K562 (cell line): Measurements from ENCODE around the gene CUL1. TPM values are rescaled to one million over a fixed set of nuclear protein-coding genes. Genes with fewer than 3 reads are reported as not detected.

Experiments
- ATAC-seq: fragments of 200-7000 bp; cut with Tn5 transposase; 3 replicates; pipeline ENCODE4 v1.9.1; 2020; ENCODE audit warnings: moderate library complexity
- BruUV-seq: library from RNA; stranded (reverse); fragments of 400-500 nt; replicated peaks from 2 replicates; lab custom pipeline; 2021; lab: Mats Ljungman, UMichigan
- CTCF ChIA-PET: fragments of 300-600 bp; formaldehyde crosslinking; extraction: SDS; loops from one replicate; lab custom pipeline; 2021; ENCODE audit warnings: low intra/inter-chr PET ratio; lab: Yijun Ruan, JAX
- POLR2A ChIA-PET: fragments of 300-600, 350-650 bp; sonication (Branson Sonifier 250); formaldehyde crosslinking; extraction: SDS; loops from one replicate; lab custom pipeline; 2021; ENCODE audit warnings: antibody characterized with exemption, inconsistent platforms; lab: Yijun Ruan, JAX
- DNase-seq, 4 experiments: peaks; one replicate each; pipeline versions ENCODE4 v3.0.0 to v3.0.0-alpha.2; 2011 to 2018; ENCODE audit warnings: low spot score in 3 of 4, mixed read lengths in 3 of 4; ENCODE audit errors: extremely low read depth in 1 of 4
- FAIRE-seq: peaks from 2 replicates; lab custom pipeline; 2011; peaks lifted over from hg19 to GRCh38; lab: Jason Lieb, UNC
- H2AFZ ChIP-seq: 2 replicates; pipeline ENCODE4 v1.6.0; 2011; ENCODE audit warnings: low read depth, low read length, control low read depth, inconsistent platforms
- H3K27ac ChIP-seq: fragments of 200-600 bp; 3 replicates; pipeline ENCODE4 v1.8.0; 2011; ENCODE audit warnings: low read depth, mild to moderate bottlenecking, control low read depth, inconsistent platforms, low read length, moderate library complexity, mixed read lengths; ENCODE audit errors: extremely low read depth
- H3K27me3 ChIP-seq, 2 experiments: fragments of 300-600 bp in 1 of 2; 2 replicates in 1 of 2; 3 replicates in 1 of 2; pipeline versions ENCODE4 v1.6.0 to v1.8.0; 2011; ENCODE audit warnings: inconsistent platforms in 2 of 2, low read length in 2 of 2, mild to moderate bottlenecking in 1 of 2, mixed read lengths in 1 of 2, moderate library complexity in 1 of 2; ENCODE audit not compliant: control insufficient read depth in 2 of 2, insufficient read depth in 2 of 2
- H3K36me3 ChIP-seq: fragments of 300-600 bp; 3 replicates; pipeline ENCODE4 v1.8.0; 2011; ENCODE audit warnings: mild to moderate bottlenecking, low read length, inconsistent platforms; ENCODE audit not compliant: control insufficient read depth, insufficient read depth
- H3K4me1 ChIP-seq, 2 experiments: fragments of 200-600 bp in 1 of 2; replicated peaks in 1 of 2; 2 replicates in 1 of 2; 3 replicates in 1 of 2; pipeline versions ENCODE4 v1.5.1 to v1.8.0; 2011; ENCODE audit warnings: inconsistent platforms in 2 of 2, low read length in 2 of 2, mild to moderate bottlenecking in 1 of 2, mixed read lengths in 1 of 2, moderate library complexity in 1 of 2; ENCODE audit not compliant: control insufficient read depth in 2 of 2, insufficient read depth in 2 of 2
- H3K4me2 ChIP-seq: 2 replicates; pipeline ENCODE4 v1.6.1; 2011; ENCODE audit warnings: low read length, control low read depth, inconsistent platforms, mixed read lengths; ENCODE audit not compliant: insufficient read depth
- H3K4me3 ChIP-seq: fragments of 200-600 bp; sonication (generic), shearing (Covaris generic); 2 replicates; pipeline ENCODE4 v1.5.1; 2016; ENCODE audit warnings: control low read depth, inconsistent platforms
- H3K79me2 ChIP-seq: fragments of 200-600 bp; 3 replicates; pipeline ENCODE4 v1.8.0; 2011; ENCODE audit warnings: low read length, inconsistent platforms; ENCODE audit not compliant: control insufficient read depth, insufficient read depth
- H3K9ac ChIP-seq, 2 experiments: 2 replicates each; pipeline versions ENCODE4 v1.6.0 to v1.6.1; 2011; ENCODE audit warnings: low read depth in 2 of 2, low read length in 2 of 2, control low read depth in 1 of 2, inconsistent platforms in 1 of 2, mild to moderate bottlenecking in 1 of 2, mixed read lengths in 1 of 2; ENCODE audit not compliant: insufficient read depth in 1 of 2
- H3K9me1 ChIP-seq: one replicate; pipeline ENCODE4 v1.6.0; 2011; ENCODE audit warnings: inconsistent platforms, mild to moderate bottlenecking, low read length, moderate library complexity; ENCODE audit not compliant: control insufficient read depth, insufficient read depth
- H3K9me3 ChIP-seq: replicated peaks from 2 replicates; pipeline ENCODE4 v1.5.1; 2011; ENCODE audit warnings: low read depth, low read length, inconsistent platforms; ENCODE audit not compliant: control insufficient read depth, insufficient read depth
- H4K20me1 ChIP-seq: replicated peaks from 2 replicates; pipeline ENCODE4 v1.6.1; 2011; ENCODE audit warnings: low read length, inconsistent platforms, mixed read lengths; ENCODE audit not compliant: control insufficient read depth, insufficient read depth
- ARID1B ChIP-seq: fragments of 450-650 bp; IDR thresholded peaks from 2 replicates; pipeline ENCODE4 v1.6.1; 2016; ENCODE audit warnings: antibody characterized with exemption, mild to moderate bottlenecking, inconsistent platforms
- CBFA2T2 ChIP-seq: fragments of 450-650 bp; conservative IDR thresholded peaks from 2 replicates; pipeline ENCODE4 v1.6.1; 2017; ENCODE audit warnings: mild to moderate bottlenecking
- CEBPB ChIP-seq: fragments of 450-650 bp; IDR thresholded peaks from 2 replicates; pipeline ENCODE4 v1.6.1; 2016; ENCODE audit warnings: missing genetic modification characterization, missing compliant biosample characterization
- DEAF1 ChIP-seq: fragments of 450-650 bp; formaldehyde crosslinking; IDR thresholded peaks from 2 replicates; pipeline ENCODE4 v1.4.0; 2020; ENCODE audit warnings: mild to moderate bottlenecking, moderate library complexity
- FUS ChIP-seq: fragments of 200-400 bp; formaldehyde crosslinking; optimal IDR thresholded peaks from 2 replicates; pipeline ENCODE3; 2017; ENCODE audit warnings: low read depth, low read length
- HMBOX1 ChIP-seq: sonication (generic); IDR thresholded peaks from 2 replicates; pipeline ENCODE4 v1.6.1; 2016
- MTF1 ChIP-seq: fragments of 250-450 bp; sonication (Bioruptor Pico); IDR thresholded peaks from 2 replicates; pipeline ENCODE4 v1.9.0; 2021; ENCODE audit warnings: moderate library complexity, mild to moderate bottlenecking, inconsistent platforms, borderline replicate concordance
- POLR2AphosphoS5 ChIP-seq: IDR thresholded peaks from 2 replicates; pipeline ENCODE4 v1.6.1; 2011; ENCODE audit warnings: mild to moderate bottlenecking, low read depth, low read length, moderate library complexity; ENCODE audit not compliant: control insufficient read depth, insufficient read depth
- RBBP5 ChIP-seq: fragments of 200-600 bp; sonication (generic); IDR thresholded peaks from 2 replicates; pipeline ENCODE4 v1.6.1; 2012; ENCODE audit warnings: borderline replicate concordance, mild to moderate bottlenecking, low read length, control low read depth, inconsistent platforms; ENCODE audit not compliant: insufficient read depth, poor library complexity, severe bottlenecking
- SMAD1 ChIP-seq: fragments of 150-350 bp; IDR thresholded peaks from 2 replicates; pipeline ENCODE4 v1.6.1; 2014; ENCODE audit warnings: low read length, low read depth; ENCODE audit not compliant: partially characterized antibody
- TAL1 ChIP-seq: fragments of 450-650 bp; IDR thresholded peaks from 2 replicates; pipeline ENCODE4 v1.6.1; 2016; ENCODE audit warnings: mild to moderate bottlenecking
- TCF3 ChIP-seq: sonication (generic); formaldehyde crosslinking; IDR thresholded peaks from 2 replicates; pipeline ENCODE4 v1.4.0; 2020; ENCODE audit warnings: mild to moderate bottlenecking, missing genetic modification reagents
- ZBTB33 ChIP-seq: sonication (generic); formaldehyde crosslinking; IDR thresholded peaks from 2 replicates; pipeline ENCODE4 v1.8.1; 2023; ENCODE audit warnings: mild to moderate bottlenecking, missing genetic modification reagents
- ZNF408 ChIP-seq: fragments of 250-450 bp; sonication (Bioruptor Pico); IDR thresholded peaks from 2 replicates; pipeline ENCODE4 v1.4.0; 2020; ENCODE audit warnings: low read depth, mild to moderate bottlenecking, moderate library complexity
- ZNF699 ChIP-seq: fragments of 250-450 bp; sonication (Bioruptor Pico); IDR thresholded peaks from 2 replicates; pipeline ENCODE4 v1.8.0; 2021; ENCODE audit warnings: mild to moderate bottlenecking, moderate library complexity; ENCODE audit not compliant: insufficient replicate concordance
- WGBS: fragments of 100-300 bp; shearing (Covaris generic); methylation state at CpG from one replicate; pipeline ENCODE4 v1.1.6; 2016; ENCODE audit warnings: low coverage, mixed read lengths; ENCODE audit not compliant: insufficient coverage; ENCODE audit errors: missing lambda C conversion rate; 5-methylcytosine and 5-hydroxymethylcytosine counted together
- in situ Hi-C: fragments of 300-500 bp; cut with MboI; formaldehyde crosslinking; loops from 4 replicates; pipeline ENCODE4 v1.15.0; 2018; ENCODE audit warnings: inconsistent platforms, mixed read lengths
- intact Hi-C: fragments of 100-400 bp; cut with micrococcal nuclease; formaldehyde crosslinking; loops from 2 replicates; pipeline ENCODE4 v1.14.2; 2022
- polyA plus RNA-seq, 8 experiments: library from polyadenylated mRNA; depleted of rRNA in 4 of 8; stranded (reverse) in 5 of 8; unstranded in 3 of 8; fragments of >200 nt; fragmentation: Nextera tagmentation in 2 of 8; fragmentation: Illumina TruSeq in 1 of 8; extraction: Ambion mirVana in 2 of 8; extraction: Trizol in 1 of 8; gene quantifications; 2 replicates each; pipeline versions ENCODE4 v1.2.1 to v1.2.3, GENCODE V29; 2011 to 2014; ENCODE audit warnings: inconsistent platforms in 1 of 8, missing spikeins in 1 of 8
- total RNA-seq, 7 experiments: library from RNA; depleted of rRNA in 6 of 7; stranded (reverse); fragments of >200 nt in 6 of 7; fragmentation: Illumina TruSeq in 2 of 7; extraction: Trizol in 2 of 7; gene quantifications; 2 replicates each; pipeline versions ENCODE4 v1.2.1 to v1.2.3, GENCODE V29; 2011 to 2021; ENCODE audit warnings: low replicate concordance in 1 of 7

Gene CUL1
- total and polyA plus RNA-seq, 9 of the 15 experiments (the other 6 are each of a cell fraction or from before 2014, with no cell fraction given), result 31.5 to 107 (median 96.5) TPM

- peaks cover 99% of the 10 kb centered on the region for H3K79me2 ChIP-seq
- no TSS peak for BruUV-seq
- intact Hi-C loops, result no loop called here
- DNase-seq (peak in 1 of 4 experiments; percentile 47), ATAC-seq (peak; percentile 39), FAIRE-seq (peak; percentile 32)
- H3K27me3 ChIP-seq, result no peaks in the 10 kb centered on the region
- ChIA-PET CTCF (no interaction called here), POLR2A (interaction anchor here (0.9 to 2.4 kb wide), 6 partner anchors 10 to 21 kb away, joined by 3 to 22 read pairs (median 4); partner anchors contain the start of gene CUL1)
- H3K9me1 ChIP-seq, result peaks cover 14% of the 10 kb centered on the region
- H3K4me1 ChIP-seq, result peaks cover 10 to 39% of the 10 kb centered on the region in 2 experiments
- H2AFZ ChIP-seq, result no peak overlapping the region
- no peak overlapping the region for H3K4me3 ChIP-seq
- no peaks in the 10 kb centered on the region; the same call in 1 of the 3 replicates for H3K36me3 ChIP-seq
- no peaks in the 10 kb centered on the region for H3K9me3 ChIP-seq
- H4K20me1 ChIP-seq, result peaks cover 59% of the 10 kb centered on the region
- 50% methylated on average over 7 of the region's 7 CpGs for WGBS
- H3K27ac ChIP-seq, result no peak overlapping the region
- in situ Hi-C loops, result no loop called here
- peak overlapping the region in 1 of 2 experiments; percentile 71; a peak in 1 of 4 replicates for H3K9ac ChIP-seq
- peak overlapping the region; percentile 15; the same call in 1 of the 2 replicates for H3K4me2 ChIP-seq
- TF ChIP-seq MTF1 (no peak), ARID1B (peak; percentile 36; the same call in 1 of the 2 replicates), CEBPB (tag) (peak; percentile 46), TAL1 (peak; percentile 30; the same call in 1 of the 2 replicates), DEAF1 (CRISPR knock-in tag) (0 out of 2 replicates have a peak, but pooled peaks have one; percentile 17), SMAD1 (no peak), TCF3 (CRISPR knock-in tag) (peak; percentile 49), ZBTB33 (CRISPR knock-in tag) (peak; percentile 84), RBBP5 (peak; percentile 30), POLR2AphosphoS5 (peak; percentile 34; the same call in 1 of the 2 replicates), HMBOX1 (peak; percentile 78), ZNF699 (CRISPR knock-in tag) (no peak), FUS (no peak), CBFA2T2 (peak; percentile 49), ZNF408 (CRISPR knock-in tag) (no peak)
Observed at GRCh38 chr7:148708026-148708885, 9.6 kb downstream of the CUL1 start.
